HS-27A (cell line): ENCODE results near the gene UGT2A3.

Source experiments
- DNase-seq: peaks from one replicate; pipeline ENCODE4 v3.0.0-alpha.2; 2012; ENCODE audit warnings: low read depth, missing footprints

UGT2A3 gene

GRCh38 chr4:68912807-68913206, 38.8 kb downstream of the UGT2A3 start:
- DNase-seq = no peak

- no peak for DNase-seq
These were observed 42.2 kb downstream of the UGT2A3 start for GRCh38 chr4:68909385-68909784.

- no peak for DNase-seq
These were observed 43.6 kb downstream of the UGT2A3 start for GRCh38 chr4:68907788-68908700.

- no peak for DNase-seq
These were observed 44.4 kb downstream of the UGT2A3 start for GRCh38 chr4:68907245-68907644.

GRCh38 chr4:68906780-68907137, 44.8 kb downstream of the UGT2A3 start:
- DNase-seq = no peak

GRCh38 chr4:68905939-68906779, 45.4 kb downstream of the UGT2A3 start:
- DNase-seq = no peak

GRCh38 chr4:68905598-68905938, 46.0 kb downstream of the UGT2A3 start:
- DNase-seq = no peak

GRCh38 chr4:68904786-68905185, 46.8 kb downstream of the UGT2A3 start:
- DNase-seq = no peak

GRCh38 chr4:68896749-68897148, 54.9 kb downstream of the UGT2A3 start:
- no peak for DNase-seq

- DNase-seq = no peak
These were observed 55.9 kb downstream of the UGT2A3 start for GRCh38 chr4:68895561-68896198.

GRCh38 chr4:68892861-68893260, 58.7 kb downstream of the UGT2A3 start:
- DNase-seq = no peak

GRCh38 chr4:68891678-68892077, 59.9 kb downstream of the UGT2A3 start:
- no peak for DNase-seq

GRCh38 chr4:68885545-68885944, 66.1 kb downstream of the UGT2A3 start:
- DNase-seq = no peak

GRCh38 chr4:68883870-68884269, 67.7 kb downstream of the UGT2A3 start:
- no peak for DNase-seq
